Mesothelial cell of epicardium (in vitro differentiated cells): Measurements from ENCODE around the gene PDXP. TPM values are rescaled to one million over a fixed set of nuclear protein-coding genes. Genes with fewer than 3 reads are reported as not detected.

Experiments
- total RNA-seq: library from RNA; stranded (reverse); gene quantifications from 3 replicates; pipeline ENCODE4 v1.2.1, GENCODE V29; 2021

PDXP gene
- total RNA-seq, 1 donor from 2014 or later: 15.6 TPM

Other genes with a start within 250 kb of the PDXP start
- gene ELFN2, start 231.2 kb upstream of the PDXP start, total RNA-seq: 4.1 to 4.2 TPM (median 4.1 TPM) in 3 replicates
- gene MFNG, start 172.3 kb upstream of the PDXP start, total RNA-seq: 0.83 to 0.97 TPM (median 0.91 TPM) in 3 replicates
- gene CARD10, start 139.3 kb upstream of the PDXP start, total RNA-seq: 12.2 to 13.6 TPM (median 13.1 TPM) in 3 replicates
- 38.5 to 39.1 TPM (median 38.8 TPM) in 3 replicates for gene CDC42EP1, start 98.2 kb upstream of the PDXP start, total RNA-seq
- 0.43 to 0.64 TPM (median 0.54 TPM) in 3 replicates for gene LGALS2, start 78.6 kb upstream of the PDXP start, total RNA-seq
- gene GGA1, start 49.9 kb upstream of the PDXP start, total RNA-seq: 96.6 to 107 TPM (median 96.6 TPM) in 3 replicates
- 30.0 to 33.0 TPM (median 31.9 TPM) in 3 replicates for gene SH3BP1, start 19.1 kb upstream of the PDXP start, total RNA-seq
- 238 to 262 TPM (median 242 TPM) in 3 replicates for gene LGALS1, start 16.9 kb downstream of the PDXP start, total RNA-seq
- gene NOL12, start 27.6 kb downstream of the PDXP start, total RNA-seq: 23.9 to 25.2 TPM (median 24.8 TPM) in 3 replicates
- 69.2 to 76.1 TPM (median 71.4 TPM) in 3 replicates for gene TRIOBP, start 38.3 kb downstream of the PDXP start, total RNA-seq
- gene GCAT, start 149.2 kb downstream of the PDXP start, total RNA-seq: 9.8 to 13.2 TPM (median 12.5 TPM) in 3 replicates
- 0.22 to 0.31 TPM in 2 of 3 replicates, not detected in the other for gene GALR3, start 164.7 kb downstream of the PDXP start, total RNA-seq
- 16.1 to 18.4 TPM (median 17.1 TPM) in 3 replicates for gene ANKRD54, start 185.6 kb downstream of the PDXP start, total RNA-seq
- 633 to 642 TPM (median 639 TPM) in 3 replicates for gene EIF3L, start 190.7 kb downstream of the PDXP start, total RNA-seq
- 47.2 to 51.7 TPM (median 48.2 TPM) in 3 replicates for gene MICALL1, start 247.6 kb downstream of the PDXP start, total RNA-seq